SIG-M5 (cell line): ENCODE results near the gene SDK1.
"Not testable (repeated sequence)": the region's sequence is repeated elsewhere in the genome, so short reads cannot be mapped to it uniquely, and the experiment has no call there.

Source experiments
- DNase-seq: peaks from one replicate; lab custom pipeline; 2025; lab: John Stamatoyannopoulos, UW

The SDK1 gene

DNA sequence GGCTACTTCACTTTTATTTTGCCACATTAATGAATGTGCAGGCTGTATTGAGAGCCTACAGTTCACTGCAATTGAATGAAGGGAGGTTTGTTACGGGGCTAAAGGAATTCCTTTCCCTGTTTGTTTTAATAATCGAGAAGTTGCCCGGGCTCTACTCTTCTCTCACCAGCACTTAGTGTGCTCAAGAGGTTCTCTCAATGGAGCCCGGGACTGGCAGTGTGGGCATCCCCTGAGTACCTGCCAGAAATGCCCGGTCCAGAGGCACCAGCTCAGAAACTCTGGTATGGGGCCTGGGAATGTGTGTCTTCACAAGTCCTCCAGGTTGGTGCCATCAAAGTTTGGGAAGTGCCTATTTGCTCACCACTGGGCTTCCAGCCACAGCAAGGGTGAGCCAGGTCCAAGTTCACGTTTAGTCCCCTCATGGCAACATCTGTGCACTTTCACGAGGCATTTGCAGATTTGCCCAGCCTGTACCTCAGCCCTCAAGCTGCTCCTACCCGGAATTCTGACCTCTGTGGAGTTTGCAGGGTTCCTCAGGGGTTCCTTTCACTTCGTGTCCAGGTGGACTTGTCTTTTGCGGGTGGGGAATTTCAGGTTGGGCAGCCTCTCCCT, 622.4 kb downstream of the SDK1 start:
- no peak for DNase-seq

GRCh38 chr7:3924277-3924676, 623.2 kb downstream of the SDK1 start:
- no peak for DNase-seq

- DNase-seq: no peak
Measured at GRCh38 chr7:3927446-3928110, 626.5 kb downstream of the SDK1 start.

DNA sequence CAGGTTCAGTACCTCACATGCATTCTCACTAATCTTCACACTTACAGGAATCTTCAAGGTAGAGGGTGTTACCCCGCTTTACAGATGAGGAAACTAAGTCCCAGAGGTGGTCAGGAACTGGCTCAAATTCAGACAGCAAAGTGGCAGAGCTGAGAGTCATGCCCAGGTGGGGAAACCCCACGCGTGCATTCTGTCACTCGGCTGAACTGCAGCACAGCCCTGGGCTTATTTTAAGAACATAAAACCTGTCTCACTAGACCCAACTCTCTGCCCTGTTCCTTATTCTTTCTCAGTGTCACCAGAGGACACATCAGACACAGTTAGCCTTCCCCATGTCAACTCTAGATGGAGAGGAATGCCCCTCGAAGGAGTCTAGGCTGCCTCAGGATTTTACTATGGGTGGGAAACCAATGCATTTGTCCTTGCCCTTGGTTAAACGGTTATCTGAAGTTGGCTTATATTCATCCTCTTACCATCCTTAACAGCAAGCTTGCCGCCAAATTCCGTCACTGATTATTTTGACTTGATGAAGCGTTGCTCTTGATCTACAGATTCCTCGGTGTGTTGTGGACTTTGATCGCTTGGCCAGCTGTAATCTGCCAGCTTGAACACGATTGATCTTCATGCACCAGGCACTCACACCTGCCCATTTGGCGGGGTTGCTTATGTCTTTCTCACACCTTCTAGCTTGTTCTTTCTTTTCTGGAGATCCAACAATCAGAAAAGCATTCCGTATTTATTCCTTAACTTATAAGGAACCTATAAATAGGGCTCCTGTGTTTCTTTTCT, 627.9 kb downstream of the SDK1 start:
- no peak for DNase-seq

GRCh38 chr7:3931843-3932242, 630.8 kb downstream of the SDK1 start:
- DNase-seq: no peak

DNA sequence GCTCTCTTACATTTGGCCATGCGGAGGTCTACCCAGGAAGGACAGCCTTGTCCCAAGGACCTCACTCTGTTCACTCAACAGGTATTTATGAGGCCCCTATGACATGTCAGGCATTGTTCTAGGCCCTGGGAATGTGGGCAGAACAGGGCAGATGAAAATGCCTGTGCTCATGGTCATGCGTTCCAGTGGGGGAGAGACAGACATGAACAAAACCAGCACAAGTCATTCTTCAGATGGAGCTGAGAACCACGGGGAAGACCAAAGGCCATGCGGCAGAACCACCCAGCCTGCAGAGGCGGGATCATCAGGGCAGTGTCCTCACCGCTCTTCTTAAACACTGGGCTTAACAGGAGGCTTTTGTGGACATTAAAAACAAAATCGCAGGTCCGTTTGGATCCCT, 636.1 kb downstream of the SDK1 start:
- DNase-seq: no peak

DNA sequence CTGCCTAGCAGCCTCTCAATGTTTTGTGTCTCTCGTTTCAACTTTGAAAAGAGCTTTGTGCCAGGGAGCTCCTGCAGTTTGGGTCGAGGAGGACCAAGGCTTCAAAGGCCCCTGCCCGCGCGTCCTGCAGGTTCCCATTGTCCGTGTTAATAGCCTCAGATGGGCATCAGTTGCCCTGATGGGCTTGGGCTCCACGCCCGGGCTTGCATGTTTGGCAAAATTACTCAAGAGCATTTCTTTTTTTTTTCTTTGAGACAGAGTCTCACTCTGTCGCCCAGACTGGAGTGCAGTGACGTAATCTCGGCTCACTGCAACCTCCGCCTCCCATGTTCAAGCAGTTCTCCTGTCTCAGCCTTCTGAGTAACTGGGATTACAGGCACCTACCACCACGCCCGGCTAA, 636.6 kb downstream of the SDK1 start:
- DNase-seq: no peak

GRCh38 chr7:3941706-3942105, 640.7 kb downstream of the SDK1 start:
- DNase-seq: not testable (repeated sequence)

DNA sequence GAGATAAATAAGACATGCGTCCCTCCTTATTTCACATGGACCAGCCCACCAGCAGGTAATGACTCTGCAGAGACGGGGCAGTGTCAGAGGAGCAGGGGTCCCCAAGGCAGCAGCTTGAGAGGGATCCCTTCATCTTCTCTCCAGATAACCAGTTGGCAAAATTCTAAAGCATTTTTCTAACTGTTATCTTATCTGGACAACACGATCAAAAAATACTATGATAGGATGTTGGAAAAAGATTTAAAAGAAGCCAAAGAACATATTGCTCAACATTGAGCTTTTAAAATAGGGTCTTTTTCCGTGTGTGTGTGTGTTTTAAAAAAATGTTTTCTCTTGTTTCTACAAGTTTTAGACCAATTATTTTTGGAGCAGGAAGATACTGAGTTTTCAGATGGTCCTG, 641.2 kb downstream of the SDK1 start:
- no peak for DNase-seq

DNA sequence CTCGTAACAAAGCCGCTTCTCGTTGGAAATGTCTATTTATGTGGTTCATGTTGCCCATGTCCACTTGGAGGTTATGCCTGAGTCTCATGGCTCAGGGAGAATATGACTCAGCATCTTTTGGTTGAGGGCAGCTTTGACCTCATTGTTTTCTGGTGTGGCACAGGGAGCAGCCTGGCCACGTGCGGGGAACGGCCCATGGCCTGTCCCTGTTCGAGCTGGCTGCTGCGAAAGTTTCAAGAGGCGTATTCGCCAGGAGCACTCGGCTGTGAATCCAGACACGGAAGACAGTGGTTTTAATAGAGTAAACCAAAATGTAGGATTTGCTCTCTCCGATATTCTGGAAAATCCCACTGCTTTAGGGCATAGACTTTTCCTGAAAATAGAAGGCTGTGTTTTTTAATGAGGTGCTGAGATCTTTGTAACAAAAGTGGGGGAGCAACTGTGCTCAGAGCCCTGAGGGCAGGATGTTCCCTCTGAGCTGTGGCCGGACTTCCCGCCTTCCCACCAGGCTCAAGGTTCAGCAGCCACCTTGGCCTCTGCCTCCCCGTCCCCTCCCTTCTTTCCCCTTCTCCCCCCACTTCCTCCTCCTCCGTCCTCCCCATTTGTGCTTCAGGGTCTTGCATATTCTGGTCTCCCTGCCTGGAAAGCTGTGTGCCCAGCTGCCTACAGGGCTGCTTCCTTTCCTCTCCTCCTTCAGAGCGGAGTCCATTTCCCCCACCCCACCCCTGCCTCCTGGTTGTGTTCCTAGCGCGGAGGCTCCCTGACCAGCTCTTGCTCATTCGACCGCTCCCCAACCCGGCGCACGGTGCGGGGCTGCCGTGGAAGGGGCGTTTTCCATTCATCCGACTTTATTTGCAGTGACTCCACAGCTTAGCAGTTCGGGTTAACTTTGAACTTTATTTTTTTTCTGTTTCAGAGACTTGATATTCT, 642.0 kb downstream of the SDK1 start:
- DNase-seq: no peak

GRCh38 chr7:3943779-3944520, 642.9 kb downstream of the SDK1 start:
- DNase-seq: no peak

DNA sequence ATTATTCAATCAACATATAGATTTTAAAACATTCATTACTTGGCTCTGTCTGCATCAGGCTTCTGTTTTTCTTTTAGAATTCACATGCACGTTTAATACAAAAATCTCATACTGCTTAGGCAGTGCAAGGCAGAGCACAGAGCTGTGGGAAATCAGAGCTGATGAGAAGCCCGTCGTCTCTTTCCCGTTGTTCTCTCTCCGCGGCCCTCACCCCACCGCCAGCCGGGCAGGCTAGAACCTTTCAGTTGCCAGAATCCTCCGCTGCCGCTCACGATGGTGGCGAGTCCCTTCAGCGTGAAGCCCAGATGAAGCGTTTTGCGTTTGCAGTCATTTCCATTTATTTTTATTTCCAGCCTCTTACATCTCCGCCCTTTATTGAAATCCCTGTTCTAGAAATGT, 648.2 kb downstream of the SDK1 start:
- no peak for DNase-seq

DNA sequence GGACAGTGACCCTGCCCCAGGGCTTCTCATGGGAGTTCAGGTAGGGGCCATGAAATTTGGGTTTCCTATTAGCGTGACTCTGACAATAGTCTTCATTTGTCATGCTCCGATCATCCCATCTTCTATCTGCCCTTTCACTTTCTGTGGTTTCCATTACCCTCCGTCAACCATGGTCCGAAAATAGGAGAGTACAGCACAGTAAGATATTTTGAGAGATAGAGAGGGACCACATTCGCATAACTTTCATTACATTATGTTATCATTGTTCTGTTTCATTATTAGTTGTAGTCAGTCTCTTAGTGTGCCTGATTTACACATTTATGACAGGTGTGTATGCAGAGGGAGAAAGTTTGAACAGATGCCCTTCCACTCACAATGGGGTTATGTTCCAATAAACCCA, 649.2 kb downstream of the SDK1 start:
- no peak for DNase-seq

DNA sequence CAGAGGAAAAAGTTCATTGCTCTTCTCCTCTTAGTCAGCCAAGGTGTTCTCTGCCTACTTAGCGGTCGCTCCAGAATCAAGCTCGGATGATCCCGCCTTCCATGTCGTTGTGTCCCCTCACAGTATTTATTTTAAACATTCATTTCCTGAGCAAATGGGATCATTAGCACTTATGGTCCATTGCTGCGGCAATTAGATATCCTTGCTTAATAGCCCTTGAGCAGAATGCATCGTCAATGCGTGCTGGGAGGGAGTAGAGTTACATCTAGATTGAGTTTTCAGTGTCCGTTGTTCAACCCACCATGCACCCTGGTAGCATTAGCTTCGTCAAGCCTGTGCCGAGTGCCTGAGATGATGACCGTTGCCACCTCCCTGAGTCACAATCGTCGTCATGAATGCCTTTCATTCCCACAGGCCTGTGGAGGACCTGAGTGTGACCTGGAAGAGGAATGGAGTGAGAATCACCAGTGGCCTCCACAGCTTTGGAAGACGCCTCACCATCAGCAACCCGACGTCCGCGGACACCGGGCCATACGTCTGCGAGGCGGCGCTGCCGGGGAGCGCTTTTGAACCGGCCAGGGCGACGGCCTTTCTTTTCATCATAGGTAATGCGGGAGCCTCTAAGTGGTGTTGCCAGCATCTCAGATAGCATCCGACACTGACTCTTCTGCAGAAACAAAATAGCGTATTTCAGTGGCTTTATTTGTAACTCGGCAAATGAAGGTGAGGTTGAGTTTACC, 650.4 kb downstream of the SDK1 start:
- DNase-seq: no peak

- DNase-seq: no peak
Measured at GRCh38 chr7:3953133-3953532, 652.1 kb downstream of the SDK1 start.

DNA sequence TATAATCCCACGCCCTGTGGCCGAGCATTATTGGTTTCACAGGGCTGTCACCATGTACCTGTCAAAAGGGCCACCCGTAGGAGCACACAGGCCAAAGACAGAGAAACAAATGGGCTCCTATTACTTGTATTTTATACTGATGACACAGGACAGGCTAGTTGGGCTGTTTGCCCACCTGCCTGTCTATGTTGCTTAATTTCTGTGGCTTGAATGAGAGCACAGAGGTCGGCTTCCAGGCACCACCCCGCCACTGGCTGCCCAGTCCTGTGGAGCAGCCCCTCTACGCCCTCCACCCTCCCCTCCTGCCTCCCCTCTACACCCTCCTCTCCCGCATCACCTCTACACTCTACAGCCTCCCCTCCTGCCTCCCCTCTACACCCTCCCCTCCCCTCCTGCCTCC, 652.9 kb downstream of the SDK1 start:
- DNase-seq: no peak

GRCh38 chr7:3955026-3955425, 654.0 kb downstream of the SDK1 start:
- no peak for DNase-seq

- DNase-seq: no peak
Measured at GRCh38 chr7:3955751-3956696, 655.0 kb downstream of the SDK1 start.

- no peak for DNase-seq
Measured at GRCh38 chr7:3956949-3957348, 655.9 kb downstream of the SDK1 start.
